H1 (cell line): ENCODE results near the gene TOR4A.

Experiments
- EZH2 ChIP-seq: fragments of 200-600 bp; sonication (generic); IDR thresholded peaks from 2 replicates; pipeline ENCODE4 v1.7.1; 2012; ENCODE audit warnings: low read depth, mild to moderate bottlenecking, moderate library complexity, low read length, inconsistent platforms; ENCODE audit not compliant: severe bottlenecking
- MAFK ChIP-seq: IDR thresholded peaks from 2 replicates; pipeline ENCODE4 v1.6.1; 2012; ENCODE audit warnings: low read depth, mild to moderate bottlenecking, improper control_type of control experiment, low read length
- POLR2A ChIP-seq, 2 experiments: IDR thresholded peaks; 1 replicate in 1 of 2; 2 replicates in 1 of 2; pipeline ENCODE4 v1.6.1; 2011; ENCODE audit warnings: low read depth in 2 of 2, low read length in 2 of 2, mild to moderate bottlenecking in 2 of 2; ENCODE audit errors: control extremely low read depth in 1 of 2
- POLR2AphosphoS5 ChIP-seq: IDR thresholded peaks from 2 replicates; pipeline ENCODE4 v1.6.1; 2011; ENCODE audit warnings: low read depth, low read length
- YY1 ChIP-seq: IDR thresholded peaks from 2 replicates; pipeline ENCODE4 v1.6.1; 2011; ENCODE audit warnings: low read depth, mild to moderate bottlenecking, low read length
- TF ChIP-seq, protein P1 (sequence below), 3 experiments: IDR thresholded peaks; 1 replicate in 2 of 3; 2 replicates in 1 of 3; pipeline versions ENCODE4 v1.5.1 to v1.6.1; 2011; ENCODE audit warnings: low read length in 3 of 3, mild to moderate bottlenecking in 3 of 3, inconsistent platforms in 2 of 3, low read depth in 1 of 3, moderate library complexity in 1 of 3; ENCODE audit not compliant: insufficient read depth in 1 of 3; ENCODE audit errors: control extremely low read depth in 1 of 3
- TF ChIP-seq, protein P2 (sequence below): IDR thresholded peaks from 2 replicates; pipeline ENCODE4 v1.6.1; 2012; ENCODE audit warnings: inconsistent platforms
- TF ChIP-seq, protein P3 (sequence below): IDR thresholded peaks from 2 replicates; pipeline ENCODE4 v1.6.1; 2012; ENCODE audit warnings: low read length, inconsistent platforms

DNA sequence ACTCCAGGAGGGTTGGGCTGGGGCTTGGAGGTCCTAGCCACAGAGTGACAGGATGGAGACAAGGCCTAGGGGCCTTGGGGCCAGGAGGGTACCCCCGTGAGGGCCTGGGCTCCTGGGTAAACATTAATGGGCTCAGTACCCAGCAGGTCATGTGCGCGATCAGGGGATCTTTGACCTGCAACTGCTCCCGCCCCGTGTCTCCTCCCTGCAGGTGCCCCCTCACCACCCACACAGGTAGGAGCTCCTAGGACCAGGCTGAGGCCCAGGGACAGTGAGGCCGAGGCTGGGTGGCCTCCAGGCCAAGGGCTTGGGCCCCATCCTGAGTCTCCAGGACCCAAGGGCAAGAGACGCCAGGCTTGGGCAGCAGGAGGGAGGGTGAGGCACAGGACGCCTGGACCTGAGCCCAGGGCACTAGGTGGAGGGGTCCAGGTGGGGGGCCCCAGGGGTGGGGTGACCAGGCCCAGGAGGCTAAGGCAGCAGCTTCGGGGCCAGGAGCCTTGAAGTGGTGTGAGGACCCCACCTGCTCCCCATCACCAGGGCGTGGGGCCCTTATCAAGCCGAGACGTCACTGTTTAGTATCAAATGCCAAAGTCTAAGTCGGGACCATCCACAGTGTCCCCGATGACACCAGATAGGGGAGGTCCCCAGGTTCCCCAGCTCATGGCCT is 46.7 kb upstream of the TOR4A start, which contains the start of gene SLC34A3:
- TF ChIP-seq, protein P1, sequence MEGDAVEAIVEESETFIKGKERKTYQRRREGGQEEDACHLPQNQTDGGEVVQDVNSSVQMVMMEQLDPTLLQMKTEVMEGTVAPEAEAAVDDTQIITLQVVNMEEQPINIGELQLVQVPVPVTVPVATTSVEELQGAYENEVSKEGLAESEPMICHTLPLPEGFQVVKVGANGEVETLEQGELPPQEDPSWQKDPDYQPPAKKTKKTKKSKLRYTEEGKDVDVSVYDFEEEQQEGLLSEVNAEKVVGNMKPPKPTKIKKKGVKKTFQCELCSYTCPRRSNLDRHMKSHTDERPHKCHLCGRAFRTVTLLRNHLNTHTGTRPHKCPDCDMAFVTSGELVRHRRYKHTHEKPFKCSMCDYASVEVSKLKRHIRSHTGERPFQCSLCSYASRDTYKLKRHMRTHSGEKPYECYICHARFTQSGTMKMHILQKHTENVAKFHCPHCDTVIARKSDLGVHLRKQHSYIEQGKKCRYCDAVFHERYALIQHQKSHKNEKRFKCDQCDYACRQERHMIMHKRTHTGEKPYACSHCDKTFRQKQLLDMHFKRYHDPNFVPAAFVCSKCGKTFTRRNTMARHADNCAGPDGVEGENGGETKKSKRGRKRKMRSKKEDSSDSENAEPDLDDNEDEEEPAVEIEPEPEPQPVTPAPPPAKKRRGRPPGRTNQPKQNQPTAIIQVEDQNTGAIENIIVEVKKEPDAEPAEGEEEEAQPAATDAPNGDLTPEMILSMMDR (IDR thresholded peaks at IDR 0.05; ENCODE audit: control extremely low read depth in 1 of 3, insufficient read depth in 1 of 3, low read depth in 1 of 3, low read length in 3 of 3), result no peak
- TF ChIP-seq POLR2A (IDR thresholded peaks at IDR 0.05; ENCODE audit: control extremely low read depth in 1 of 2, low read depth in 2 of 2, low read length in 2 of 2) (no peak), MAFK (no peak), EZH2 (no peak), YY1 (no peak), POLR2AphosphoS5 (no peak)
- TF ChIP-seq, protein P2, sequence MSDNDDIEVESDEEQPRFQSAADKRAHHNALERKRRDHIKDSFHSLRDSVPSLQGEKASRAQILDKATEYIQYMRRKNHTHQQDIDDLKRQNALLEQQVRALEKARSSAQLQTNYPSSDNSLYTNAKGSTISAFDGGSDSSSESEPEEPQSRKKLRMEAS, result no peak
- TF ChIP-seq, protein P3, sequence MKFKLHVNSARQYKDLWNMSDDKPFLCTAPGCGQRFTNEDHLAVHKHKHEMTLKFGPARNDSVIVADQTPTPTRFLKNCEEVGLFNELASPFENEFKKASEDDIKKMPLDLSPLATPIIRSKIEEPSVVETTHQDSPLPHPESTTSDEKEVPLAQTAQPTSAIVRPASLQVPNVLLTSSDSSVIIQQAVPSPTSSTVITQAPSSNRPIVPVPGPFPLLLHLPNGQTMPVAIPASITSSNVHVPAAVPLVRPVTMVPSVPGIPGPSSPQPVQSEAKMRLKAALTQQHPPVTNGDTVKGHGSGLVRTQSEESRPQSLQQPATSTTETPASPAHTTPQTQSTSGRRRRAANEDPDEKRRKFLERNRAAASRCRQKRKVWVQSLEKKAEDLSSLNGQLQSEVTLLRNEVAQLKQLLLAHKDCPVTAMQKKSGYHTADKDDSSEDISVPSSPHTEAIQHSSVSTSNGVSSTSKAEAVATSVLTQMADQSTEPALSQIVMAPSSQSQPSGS, result no peak
